Endothelial cell of umbilical vein (primary cell): ENCODE measurements around the gene SRGAP3. TPM values are rescaled to one million over a fixed set of nuclear protein-coding genes. Genes with fewer than 3 reads are reported as not detected.

Experiments
- BruUV-seq: library from RNA; stranded (reverse); fragments of 400-500 nt; replicated peaks from 2 replicates; lab custom pipeline; 2021; lab: Mats Ljungman, UMichigan
- CTCF ChIA-PET: fragments of 300-600, 350-600 bp; sonication (Branson Sonifier 250); formaldehyde crosslinking; loops from one replicate; lab custom pipeline; 2021; ENCODE audit warnings: antibody characterized with exemption, inconsistent platforms; lab: Charles Lee
- POLR2A ChIA-PET: fragments of 300-600, 350-600 bp; sonication (Branson Sonifier 250); formaldehyde crosslinking; loops from one replicate; lab custom pipeline; 2021; ENCODE audit warnings: antibody characterized with exemption, inconsistent platforms; lab: Charles Lee
- DNase-seq: peaks from one replicate; pipeline ENCODE4 v3.0.0-alpha.2; 2011; ENCODE audit warnings: low read depth, low spot score
- FAIRE-seq: peaks from 2 replicates; lab custom pipeline; 2011; peaks lifted over from hg19 to GRCh38; lab: Jason Lieb, UNC
- H2AFZ ChIP-seq: 2 replicates; pipeline ENCODE4 v1.6.0; 2012; ENCODE audit warnings: low read depth, low read length, control low read depth, inconsistent platforms
- H3K27ac ChIP-seq: 2 replicates; pipeline ENCODE4 v1.5.1; 2011; ENCODE audit warnings: low read depth, mild to moderate bottlenecking, control low read depth, low read length, moderate library complexity; ENCODE audit not compliant: insufficient read depth
- H3K27me3 ChIP-seq, 2 experiments: 2 replicates each; pipeline versions ENCODE4 v1.6.0 to v1.6.1; 2011; ENCODE audit warnings: low read length in 2 of 2, mixed read lengths in 1 of 2; ENCODE audit not compliant: control insufficient read depth in 2 of 2, insufficient read depth in 2 of 2
- H3K36me3 ChIP-seq, 2 experiments: 2 replicates in 1 of 2; 3 replicates in 1 of 2; pipeline ENCODE4 v1.5.1; 2011; ENCODE audit warnings: low read length in 2 of 2, mild to moderate bottlenecking in 1 of 2, moderate library complexity in 1 of 2; ENCODE audit not compliant: control insufficient read depth in 2 of 2, insufficient read depth in 2 of 2; ENCODE audit errors: extremely low read depth in 1 of 2
- H3K4me1 ChIP-seq: 3 replicates; pipeline ENCODE4 v1.5.1; 2011; ENCODE audit warnings: mild to moderate bottlenecking, low read length; ENCODE audit not compliant: control insufficient read depth, insufficient read depth; ENCODE audit errors: extremely low read depth
- H3K4me2 ChIP-seq: 2 replicates; pipeline ENCODE4 v1.6.1; 2011; ENCODE audit warnings: low read length, control low read depth, mixed read lengths; ENCODE audit not compliant: insufficient read depth
- H3K4me3 ChIP-seq, 3 experiments: fragments of 200-600 bp in 1 of 3; sonication (generic), shearing (Covaris generic) in 1 of 3; replicated peaks in 1 of 3; 2 replicates each; pipeline ENCODE4 v1.5.1; 2011 to 2016; ENCODE audit warnings: control low read depth in 3 of 3, low read length in 3 of 3, mild to moderate bottlenecking in 2 of 3, inconsistent platforms in 1 of 3, low read depth in 1 of 3, moderate library complexity in 1 of 3; ENCODE audit not compliant: insufficient read depth in 1 of 3
- H3K79me2 ChIP-seq: 2 replicates; pipeline ENCODE4 v1.6.0; 2012; ENCODE audit warnings: low read length, inconsistent platforms; ENCODE audit not compliant: control insufficient read depth, insufficient read depth
- H3K9ac ChIP-seq: replicated peaks from 2 replicates; pipeline ENCODE3; 2011; ENCODE audit warnings: low read length, control low read depth; ENCODE audit not compliant: insufficient read depth; ENCODE audit errors: extremely low read depth
- H3K9me1 ChIP-seq: replicated peaks from 3 replicates; pipeline ENCODE4 v1.6.0; 2011; ENCODE audit warnings: mild to moderate bottlenecking, low read length; ENCODE audit not compliant: control insufficient read depth, insufficient read depth; ENCODE audit errors: extremely low read depth
- H3K9me3 ChIP-seq: replicated peaks from 2 replicates; pipeline ENCODE4 v1.5.1; 2012; ENCODE audit warnings: low read length, inconsistent platforms; ENCODE audit not compliant: control insufficient read depth, insufficient read depth
- H4K20me1 ChIP-seq: replicated peaks from 2 replicates; pipeline ENCODE3; 2011; ENCODE audit warnings: mild to moderate bottlenecking, low read length; ENCODE audit not compliant: control insufficient read depth, insufficient read depth; ENCODE audit errors: extremely low read depth
- FOS ChIP-seq: IDR thresholded peaks from 2 replicates; pipeline ENCODE4 v1.6.1; 2011; ENCODE audit warnings: mild to moderate bottlenecking, low read length, moderate library complexity, borderline replicate concordance; ENCODE audit not compliant: insufficient read depth
- GATA2 ChIP-seq: IDR thresholded peaks from 2 replicates; pipeline ENCODE4 v1.7.0; 2011; ENCODE audit warnings: low read depth, mild to moderate bottlenecking, moderate library complexity, mixed read lengths, low read length; ENCODE audit not compliant: insufficient read length, insufficient read depth
- JUN ChIP-seq: IDR thresholded peaks from 2 replicates; pipeline ENCODE4 v1.6.1; 2011; ENCODE audit warnings: borderline replicate concordance, low read depth; ENCODE audit not compliant: insufficient read length, insufficient read depth
- MYC ChIP-seq: IDR thresholded peaks from one replicate; pipeline ENCODE4 v1.6.1; 2011; ENCODE audit warnings: mild to moderate bottlenecking, low read depth, low read length
- POLR2A ChIP-seq: IDR thresholded peaks from 2 replicates; pipeline ENCODE4 v1.6.1; 2012; ENCODE audit warnings: low read depth, mild to moderate bottlenecking, control low read depth, low read length
- dilution Hi-C: fragments of 300-500 bp; cut with MboI; formaldehyde crosslinking; loops from one replicate; pipeline ENCODE4 v1.15.0; 2019; ENCODE audit warnings: low sequenced_read_pairs; ENCODE audit not compliant: extremely low pct_ligation_motif_present
- intact Hi-C: fragments of 100-400 bp; cut with micrococcal nuclease; formaldehyde crosslinking; loops from one replicate; pipeline ENCODE4 v1.10.0; 2022
- polyA plus RNA-seq, 4 experiments: library from polyadenylated mRNA; depleted of rRNA in 3 of 4; stranded (reverse) in 3 of 4; unstranded in 1 of 4; fragments of >200 nt; gene quantifications; 2 replicates each; pipeline versions ENCODE4 v1.2.1 to v1.2.3, GENCODE V29; 2011 to 2012; ENCODE audit warnings: missing spikeins in 1 of 4
- total RNA-seq: library from RNA; stranded (reverse); gene quantifications from 2 replicates; pipeline ENCODE4 v1.2.3, GENCODE V29; 2021
- TF ChIP-seq, protein P1 (sequence below), 2 donors: IDR thresholded peaks; 1 replicate in 1 of 2; 2 replicates in 1 of 2; pipeline ENCODE4 v1.5.1; 2011; ENCODE audit warnings: low read length in 2 of 2, mild to moderate bottlenecking in 2 of 2, moderate library complexity in 2 of 2, control low read depth in 1 of 2, inconsistent platforms in 1 of 2, low read depth in 1 of 2; ENCODE audit not compliant: insufficient read depth in 1 of 2; ENCODE audit errors: extremely low read depth in 1 of 2

Gene SRGAP3
- total and polyA plus RNA-seq, 2 donors (not counting 3 experiments of a cell fraction or from before 2014, with no cell fraction given) = 0.06 TPM; not detected in 1

DNA sequence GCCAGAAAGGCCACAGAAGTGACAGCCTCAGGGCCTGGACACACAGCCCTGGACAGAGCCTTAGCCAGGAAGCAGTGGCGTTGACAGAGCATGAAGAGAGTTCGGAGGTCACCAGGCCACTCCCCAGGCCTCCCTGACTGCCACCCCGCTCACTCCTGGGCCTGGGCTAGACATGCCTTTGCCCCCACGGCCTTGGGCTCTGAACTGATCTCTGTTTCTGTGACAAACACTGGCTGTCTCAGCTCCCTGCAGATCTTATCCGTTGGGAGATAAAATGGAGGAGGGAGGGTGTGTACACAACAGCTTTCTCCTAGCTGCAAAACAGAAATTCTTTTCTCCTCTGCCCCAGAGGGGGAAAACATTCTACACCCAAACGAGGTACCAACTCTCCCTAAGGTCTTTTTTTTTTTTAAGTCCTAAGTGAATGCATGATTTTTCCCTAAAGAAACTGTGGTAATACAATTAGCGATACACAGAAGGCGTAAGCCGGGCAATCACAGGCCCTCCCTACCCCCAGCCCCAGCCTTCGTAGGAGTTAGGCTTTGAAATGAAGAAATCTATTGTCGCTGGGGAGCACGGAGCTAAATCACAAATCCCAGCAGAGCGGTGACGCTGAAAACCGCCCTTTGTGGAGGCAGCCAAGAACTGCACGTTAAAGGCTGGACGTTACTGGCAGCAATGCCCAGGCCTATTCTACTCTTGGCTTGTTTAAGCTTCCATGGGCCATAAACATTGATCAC lies 45.0 kb downstream of the SRGAP3 start:
- FAIRE-seq (no peak), DNase-seq (no peak)
- intact Hi-C loops (no loop called here), dilution Hi-C loops (no loop called here)
- H3K4me1 ChIP-seq = no peaks in the 10 kb centered on the region
- no peaks in the 10 kb centered on the region for H3K36me3 ChIP-seq
- H4K20me1 ChIP-seq = no peaks in the 10 kb centered on the region
- H3K9me1 ChIP-seq = no peaks in the 10 kb centered on the region
- H3K9ac ChIP-seq = no peak overlapping the region
- CTCF ChIA-PET = no interaction called here
- H3K4me3 ChIP-seq = no peak overlapping the region
- no peak overlapping the region for H3K27ac ChIP-seq
- no peak overlapping the region for H2AFZ ChIP-seq
- no TSS peak for BruUV-seq
- no peaks in the 10 kb centered on the region for H3K79me2 ChIP-seq
- no peaks in the 10 kb centered on the region for H3K27me3 ChIP-seq
- no peak overlapping the region for H3K4me2 ChIP-seq
- TF ChIP-seq MYC (no peak), POLR2A (no peak), FOS (no peak), JUN (no peak), GATA2 (no peak)
- TF ChIP-seq, protein P1, sequence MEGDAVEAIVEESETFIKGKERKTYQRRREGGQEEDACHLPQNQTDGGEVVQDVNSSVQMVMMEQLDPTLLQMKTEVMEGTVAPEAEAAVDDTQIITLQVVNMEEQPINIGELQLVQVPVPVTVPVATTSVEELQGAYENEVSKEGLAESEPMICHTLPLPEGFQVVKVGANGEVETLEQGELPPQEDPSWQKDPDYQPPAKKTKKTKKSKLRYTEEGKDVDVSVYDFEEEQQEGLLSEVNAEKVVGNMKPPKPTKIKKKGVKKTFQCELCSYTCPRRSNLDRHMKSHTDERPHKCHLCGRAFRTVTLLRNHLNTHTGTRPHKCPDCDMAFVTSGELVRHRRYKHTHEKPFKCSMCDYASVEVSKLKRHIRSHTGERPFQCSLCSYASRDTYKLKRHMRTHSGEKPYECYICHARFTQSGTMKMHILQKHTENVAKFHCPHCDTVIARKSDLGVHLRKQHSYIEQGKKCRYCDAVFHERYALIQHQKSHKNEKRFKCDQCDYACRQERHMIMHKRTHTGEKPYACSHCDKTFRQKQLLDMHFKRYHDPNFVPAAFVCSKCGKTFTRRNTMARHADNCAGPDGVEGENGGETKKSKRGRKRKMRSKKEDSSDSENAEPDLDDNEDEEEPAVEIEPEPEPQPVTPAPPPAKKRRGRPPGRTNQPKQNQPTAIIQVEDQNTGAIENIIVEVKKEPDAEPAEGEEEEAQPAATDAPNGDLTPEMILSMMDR (IDR thresholded peaks at IDR 0.05; ENCODE audit: extremely low read depth in 1 of 2, insufficient read depth in 1 of 2, low read depth in 1 of 2, low read length in 2 of 2) = no peak
- no peaks in the 10 kb centered on the region for H3K9me3 ChIP-seq
- POLR2A ChIA-PET = no interaction called here
